IMR-90 (cell line): ENCODE data around the gene CLCA1. TPM values are rescaled to one million over a fixed set of nuclear protein-coding genes. Genes with fewer than 3 reads are reported as not detected.

ENCODE experiments used
- ATAC-seq: fragments of 200-7000 bp; cut with Tn5 transposase; 2 replicates; pipeline ENCODE4 v1.9.1; 2020; ENCODE audit warnings: low read depth, mild to moderate bottlenecking, moderate library complexity
- BruUV-seq: library from RNA; stranded (reverse); fragments of 400-500 nt; replicated peaks from 2 replicates; lab custom pipeline; 2021; lab: Mats Ljungman, UMichigan
- CTCF ChIA-PET: fragments of 300-600 bp; formaldehyde crosslinking; extraction: SDS; loops from one replicate; lab custom pipeline; 2021; ENCODE audit warnings: antibody characterized with exemption; lab: Yijun Ruan, JAX
- POLR2A ChIA-PET: fragments of 300-600 bp; sonication (Branson Sonifier 250); formaldehyde crosslinking; loops from one replicate; lab custom pipeline; 2022; ENCODE audit warnings: antibody characterized with exemption; ENCODE audit not compliant: unreplicated experiment; lab: Charles Lee
- DNase-seq: peaks from one replicate; pipeline ENCODE4 v3.0.0; 2013
- H2AFZ ChIP-seq: replicated peaks from 2 replicates; pipeline ENCODE3; 2013; ENCODE audit warnings: low read length, mild to moderate bottlenecking; ENCODE audit not compliant: poor library complexity
- H2AK5ac ChIP-seq: 2 replicates; pipeline ENCODE4 v1.6.1; 2013; ENCODE audit warnings: low read depth, low read length, inconsistent platforms
- H2AK9ac ChIP-seq: replicated peaks from 2 replicates; pipeline ENCODE3; 2013; ENCODE audit warnings: mild to moderate bottlenecking, low read depth, low read length, moderate library complexity; ENCODE audit not compliant: poor library complexity
- H2BK120ac ChIP-seq: 2 replicates; pipeline ENCODE4 v1.6.1; 2013; ENCODE audit warnings: low read depth, low read length, inconsistent platforms
- H2BK15ac ChIP-seq: 3 replicates; pipeline ENCODE4 v1.6.1; 2013; ENCODE audit warnings: low read depth, low read length, inconsistent platforms
- H2BK20ac ChIP-seq: 2 replicates; pipeline ENCODE4 v1.6.1; 2013; ENCODE audit warnings: low read depth, mild to moderate bottlenecking, inconsistent platforms, low read length, moderate library complexity
- H2BK5ac ChIP-seq: 2 replicates; pipeline ENCODE4 v1.6.1; 2013; ENCODE audit warnings: mild to moderate bottlenecking, low read depth, low read length, inconsistent platforms; ENCODE audit not compliant: poor library complexity, severe bottlenecking
- H3K14ac ChIP-seq: replicated peaks from 2 replicates; pipeline ENCODE4 v1.6.1; 2013; ENCODE audit warnings: low read depth, low read length, inconsistent platforms
- H3K18ac ChIP-seq: 2 replicates; pipeline ENCODE4 v1.6.1; 2013; ENCODE audit warnings: low read depth, low read length, control low read depth
- H3K23ac ChIP-seq: 2 replicates; pipeline ENCODE4 v1.6.1; 2013; ENCODE audit warnings: low read depth, low read length, inconsistent platforms
- H3K27ac ChIP-seq: 2 replicates; pipeline ENCODE4 v1.5.1; 2013; ENCODE audit warnings: mild to moderate bottlenecking, control low read depth, low read length; ENCODE audit not compliant: insufficient read depth
- H3K27me3 ChIP-seq: 2 replicates; pipeline ENCODE4 v1.6.1; 2013; ENCODE audit warnings: low read length; ENCODE audit not compliant: control insufficient read depth, insufficient read depth
- H3K36me3 ChIP-seq: 2 replicates; pipeline ENCODE4 v1.6.1; 2013; ENCODE audit warnings: low read length, mixed read lengths; ENCODE audit not compliant: control insufficient read depth, insufficient read depth
- H3K4ac ChIP-seq: 2 replicates; pipeline ENCODE4 v1.6.1; 2013; ENCODE audit warnings: low read depth, low read length, inconsistent platforms
- H3K4me1 ChIP-seq: 2 replicates; pipeline ENCODE4 v1.6.1; 2013; ENCODE audit warnings: low read length, mixed read lengths; ENCODE audit not compliant: control insufficient read depth, insufficient read depth
- H3K4me2 ChIP-seq: 2 replicates; pipeline ENCODE4 v1.6.1; 2013; ENCODE audit warnings: low read depth, mild to moderate bottlenecking, control low read depth, low read length, moderate library complexity
- H3K4me3 ChIP-seq: 2 replicates; pipeline ENCODE4 v1.5.1; 2013; ENCODE audit warnings: low read depth, mild to moderate bottlenecking, control low read depth, low read length, moderate library complexity; ENCODE audit not compliant: insufficient read depth
- H3K56ac ChIP-seq: 2 replicates; pipeline ENCODE4 v1.6.1; 2013; ENCODE audit warnings: low read length, inconsistent platforms; ENCODE audit not compliant: insufficient read depth; ENCODE audit errors: extremely low read depth
- H3K79me1 ChIP-seq, 2 experiments: 2 replicates each; pipeline ENCODE4 v1.6.1; 2013; ENCODE audit warnings: low read length in 2 of 2, inconsistent platforms in 1 of 2, low read depth in 1 of 2
- H3K9ac ChIP-seq: 2 replicates; pipeline ENCODE4 v1.6.1; 2013; ENCODE audit warnings: low read depth, low read length, control low read depth
- H3K9me1 ChIP-seq: 2 replicates; pipeline ENCODE4 v1.6.1; 2013; ENCODE audit warnings: low read length, inconsistent platforms; ENCODE audit not compliant: insufficient read depth
- H3K9me3 ChIP-seq: 2 replicates; pipeline ENCODE4 v1.6.1; 2013; ENCODE audit warnings: low read length; ENCODE audit not compliant: control insufficient read depth, insufficient read depth
- H4K20me1 ChIP-seq: 2 replicates; pipeline ENCODE4 v1.6.1; 2013; ENCODE audit warnings: low read length, inconsistent platforms; ENCODE audit not compliant: insufficient read depth
- H4K5ac ChIP-seq: 2 replicates; pipeline ENCODE4 v1.6.1; 2013; ENCODE audit warnings: mild to moderate bottlenecking, low read depth, low read length, control low read depth
- H4K8ac ChIP-seq, 2 experiments: 2 replicates each; pipeline ENCODE4 v1.6.1; 2013; ENCODE audit warnings: low read depth in 2 of 2, low read length in 2 of 2, control low read depth in 1 of 2, inconsistent platforms in 1 of 2
- H4K91ac ChIP-seq: 2 replicates; pipeline ENCODE4 v1.6.1; 2013; ENCODE audit warnings: low read depth, low read length, inconsistent platforms; ENCODE audit not compliant: insufficient read depth
- CHD1 ChIP-seq: IDR thresholded peaks from 2 replicates; pipeline ENCODE4 v1.6.1; 2012; ENCODE audit warnings: low read depth, low read length, improper control_type of control experiment
- MAFK ChIP-seq: IDR thresholded peaks from 2 replicates; pipeline ENCODE4 v1.6.1; 2012; ENCODE audit warnings: low read depth, low read length, improper control_type of control experiment
- MXI1 ChIP-seq: IDR thresholded peaks from 2 replicates; pipeline ENCODE4 v1.6.1; 2012; ENCODE audit warnings: low read depth, mild to moderate bottlenecking, low read length, moderate library complexity, borderline replicate concordance
- RFX5 ChIP-seq: IDR thresholded peaks from 2 replicates; pipeline ENCODE4 v1.8.0; 2012; ENCODE audit warnings: low read depth, mild to moderate bottlenecking, low read length, moderate library complexity
- WGBS, 2 experiments: methylation state at CpG; one replicate each; pipeline versions ENCODE4 v1.1.5 to v1.1.7; 2013; ENCODE audit warnings: missing lambda C conversion rate in 2 of 2; ENCODE audit not compliant: insufficient read length in 1 of 2; ENCODE audit errors: extremely low coverage in 2 of 2; 5-methylcytosine and 5-hydroxymethylcytosine counted together
- dilution Hi-C: fragments of 300-500 bp; cut with HindIII; formaldehyde crosslinking; loops from one replicate; pipeline ENCODE4 v1.14.3; 2018; ENCODE audit warnings: low sequenced_read_pairs; ENCODE audit not compliant: unreplicated experiment
- in situ Hi-C: fragments of 300-500 bp; cut with MboI; formaldehyde crosslinking; loops from 3 replicates; pipeline ENCODE4 v1.14.3; 2019; ENCODE audit warnings: low sequenced_read_pairs, inconsistent platforms, mixed read lengths
- intact Hi-C: fragments of 100-400 bp; cut with micrococcal nuclease; formaldehyde crosslinking; loops from 2 replicates; pipeline ENCODE4 v1.10.0; 2022
- polyA plus RNA-seq, 3 experiments: library from polyadenylated mRNA; depleted of rRNA; stranded (reverse); fragments of >200 nt; gene quantifications; 2 replicates each; pipeline ENCODE4 v1.2.3, GENCODE V29; 2012; ENCODE audit warnings: low replicate concordance in 1 of 3
- total RNA-seq: library from RNA; depleted of rRNA; stranded (reverse); fragments of >200 nt; gene quantifications from 2 replicates; pipeline ENCODE4 v1.2.3, GENCODE V29; 2012

CLCA1 gene
- total and polyA plus RNA-seq, 2 of the 4 experiments (the other 2 are of a cell fraction), result not detected

GRCh38 chr1:86447198-86447790 lies 21.4 kb upstream of the CLCA1 start:
- ATAC-seq (no peak), DNase-seq (no peak)
- H2BK120ac ChIP-seq, result no peak overlapping the region
- no peak overlapping the region for H3K27ac ChIP-seq
- H3K4ac ChIP-seq, result no peak overlapping the region
- BruUV-seq, result no TSS peak
- no peak overlapping the region for H4K91ac ChIP-seq
- H3K27me3 ChIP-seq, result no peaks in the 10 kb centered on the region; the same call in 1 of the 2 replicates
- no peaks in the 10 kb centered on the region for H3K4me1 ChIP-seq
- H3K9me1 ChIP-seq, result no peaks in the 10 kb centered on the region
- intact Hi-C loops (no loop called here), dilution Hi-C loops (no loop called here), in situ Hi-C loops (no loop called here)
- no peak overlapping the region for H3K18ac ChIP-seq
- no peak overlapping the region for H3K56ac ChIP-seq
- H3K9me3 ChIP-seq, result no peaks in the 10 kb centered on the region
- H2BK15ac ChIP-seq, result no peak overlapping the region
- no peak overlapping the region for H3K23ac ChIP-seq
- H4K8ac ChIP-seq, result no peak overlapping the region
- no peak overlapping the region for H4K5ac ChIP-seq
- H3K79me1 ChIP-seq, result no peaks in the 10 kb centered on the region
- TF ChIP-seq RFX5 (no peak), CHD1 (no peak), MXI1 (no peak), MAFK (peak; percentile 63)
- no peak overlapping the region for H2AK9ac ChIP-seq
- no peak overlapping the region for H3K9ac ChIP-seq
- POLR2A ChIA-PET, result no interaction called here
- no peak overlapping the region for H3K4me3 ChIP-seq
- H2AK5ac ChIP-seq, result no peak overlapping the region
- CTCF ChIA-PET, result no interaction called here
- H3K36me3 ChIP-seq, result no peaks in the 10 kb centered on the region
- no peak overlapping the region for H2AFZ ChIP-seq
- H4K20me1 ChIP-seq, result no peaks in the 10 kb centered on the region
- H3K14ac ChIP-seq, result no peak overlapping the region
- no peak overlapping the region for H2BK20ac ChIP-seq
- no peak overlapping the region for H2BK5ac ChIP-seq
- H3K4me2 ChIP-seq, result no peak overlapping the region
- WGBS, 2 experiments, result no CpG with 5 or more reads among the region's 4 CpGs
